HG02642 (cell line): ENCODE results near the gene CHID1.

ENCODE experiments used
- ATAC-seq: cut with Tn5 transposase; IDR thresholded peaks from one replicate; pipeline ENCODE4 v1.9.1; 2021; ENCODE audit warnings: mild to moderate bottlenecking; ENCODE audit not compliant: unreplicated experiment, poor library complexity

Gene CHID1

GRCh38 chr11:853682-854448 lies 56.7 kb downstream of the CHID1 start:
- no peak for ATAC-seq

GRCh38 chr11:852762-853161 lies 57.8 kb downstream of the CHID1 start:
- ATAC-seq = no peak

- no peak for ATAC-seq
These were observed 59.5 kb downstream of the CHID1 start for GRCh38 chr11:850775-851763.

GRCh38 chr11:849951-850774 lies 60.4 kb downstream of the CHID1 start:
- no peak for ATAC-seq

- no peak for ATAC-seq
These were observed 61.3 kb downstream of the CHID1 start for GRCh38 chr11:849104-849824.

- no peak for ATAC-seq
These were observed 62.2 kb downstream of the CHID1 start for GRCh38 chr11:848380-848931.

- ATAC-seq = no peak
These were observed 62.7 kb downstream of the CHID1 start for GRCh38 chr11:847876-848275.

GRCh38 chr11:846496-847098 lies 64.0 kb downstream of the CHID1 start:
- no peak for ATAC-seq

- ATAC-seq = no peak
These were observed 64.6 kb downstream of the CHID1 start for GRCh38 chr11:845872-846495.

- no peak for ATAC-seq
These were observed 65.6 kb downstream of the CHID1 start for GRCh38 chr11:844693-845644.

GRCh38 chr11:843818-844692 lies 66.6 kb downstream of the CHID1 start:
- no peak for ATAC-seq

GRCh38 chr11:843086-843734 lies 67.4 kb downstream of the CHID1 start:
- ATAC-seq = peak; percentile 12

GRCh38 chr11:842370-843002 lies 68.1 kb downstream of the CHID1 start, which contains the start of the genes POLR2L and TSPAN4:
TSS of gene POLR2L (minus strand) at chr11:842529. CDS start at chr11:842508, 21 bp downstream.
TSS of gene TSPAN4 (plus strand) at chr11:842852. CDS start at chr11:850305, 7,453 bp downstream.
- peak; percentile 70 for ATAC-seq

- peak; percentile 28 for ATAC-seq
These were observed 68.6 kb downstream of the CHID1 start for GRCh38 chr11:841981-842369.

- ATAC-seq = no peak
These were observed 70.6 kb downstream of the CHID1 start for GRCh38 chr11:839875-840617.
